Sigmoid colon (tissue), 4 donors: ENCODE results near the gene RUNX2.
"Not testable (repeated sequence)": the region's sequence is repeated elsewhere in the genome, so short reads cannot be mapped to it uniquely, and the experiment has no call there.

Experiments
- CTCF ChIP-seq, 4 experiments: fragments of 450-650 bp in 3 of 4; fragments of 200-600 bp in 1 of 4; IDR thresholded peaks; one replicate each; pipeline ENCODE4 v1.5.1; 2016 to 2019; ENCODE audit warnings: antibody characterized with exemption in 4 of 4, mild to moderate bottlenecking in 3 of 4, moderate library complexity in 2 of 4
- POLR2AphosphoS5 ChIP-seq, 4 donors: sonication (generic); formaldehyde crosslinking; IDR thresholded peaks; one replicate each; pipeline ENCODE4 v1.6.1; 2017; ENCODE audit warnings: antibody characterized with exemption in 4 of 4

GRCh38 chr6:45467417-45467816 lies 139.3 kb downstream of the RUNX2 start:
- TF ChIP-seq POLR2AphosphoS5, CTCF (IDR thresholded peaks at IDR 0.05): not testable (repeated sequence)
